ENCODE measurements around the gene KRTAP6-2.

Gene KRTAP6-2, protein sequence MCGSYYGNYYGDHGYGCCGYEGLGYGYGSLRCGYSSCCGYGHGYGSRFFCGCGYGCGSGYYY

DNA sequence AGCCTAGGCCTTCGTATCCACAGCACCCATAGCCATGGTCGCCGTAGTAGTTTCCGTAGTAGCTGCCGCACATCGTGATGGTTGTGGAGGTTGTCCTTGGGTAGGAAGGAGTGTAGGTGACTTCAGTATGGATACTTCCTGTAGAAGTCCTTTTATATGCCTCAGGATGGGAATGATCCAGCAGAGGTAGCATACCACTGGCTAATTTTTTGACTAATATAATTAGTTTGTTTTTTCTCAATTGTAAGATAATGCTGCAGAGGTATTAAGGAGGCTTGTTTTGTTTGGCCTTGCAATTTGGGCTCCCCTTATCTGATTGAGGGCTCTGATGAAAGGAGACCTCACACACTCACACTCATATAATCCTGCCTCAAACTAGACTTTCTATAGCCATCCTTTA is at the start of gene KRTAP6-2:
KRTAP6-2 (minus strand) TSS at position 101 of the 400 bp plus-strand sequence; CDS start at position 73, 28 bp downstream.
- DNase-seq (ENCODE audit: extremely low read depth in 1 of 2, low read depth in 1 of 2), result no peak

DNA sequence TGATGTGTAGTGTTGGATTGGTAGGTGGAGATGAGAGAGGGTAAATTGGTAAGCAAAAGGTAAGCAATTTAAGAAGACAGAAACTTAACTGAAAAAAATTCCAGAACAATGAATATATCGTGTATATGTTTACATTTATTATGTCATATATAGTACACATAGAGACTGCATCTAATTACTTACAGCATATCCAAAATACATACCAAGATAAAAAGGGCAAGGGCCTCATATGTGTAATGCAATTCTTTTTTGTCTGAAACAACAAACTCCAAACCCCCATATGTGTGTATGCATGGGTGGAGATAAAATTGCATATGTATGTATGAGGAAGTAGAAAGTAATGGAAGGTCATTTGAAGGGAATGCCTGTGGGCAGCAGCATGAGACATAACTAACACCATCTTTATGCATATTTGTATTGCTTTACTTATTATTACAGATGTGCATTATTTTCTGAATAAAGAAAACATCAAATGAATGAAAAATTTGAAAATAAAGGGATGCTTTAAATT is 48.3 kb upstream of the KRTAP6-2 start:
- DNase-seq (ENCODE audit: extremely low read depth in 1 of 2, low read depth in 1 of 2), result no peak

DNA sequence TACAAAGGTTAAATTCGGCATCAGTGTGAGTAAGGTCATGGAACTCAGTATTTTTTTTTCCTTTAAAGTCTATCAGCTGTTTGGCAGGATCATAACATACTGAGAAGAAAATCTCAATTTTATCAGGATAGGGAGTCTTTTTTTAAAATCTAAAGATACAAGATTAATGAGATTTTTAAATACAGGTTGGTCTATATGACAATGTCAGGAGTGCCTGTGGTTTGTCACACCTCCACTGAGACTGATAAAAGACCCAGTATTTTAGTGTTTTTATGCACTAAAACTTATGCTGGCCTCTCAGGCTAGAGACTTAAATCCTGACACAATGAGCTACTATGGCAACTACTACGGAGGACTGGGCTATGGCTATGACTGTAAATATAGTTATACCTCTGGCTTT is 43.9 kb upstream of the KRTAP6-2 start, which contains the start of gene KRTAP20-3:
KRTAP20-3 (plus strand) TSS at position 301 of the 400 bp plus-strand sequence.
- no peak for DNase-seq (ENCODE audit: extremely low read depth in 1 of 2, low read depth in 1 of 2)

DNA sequence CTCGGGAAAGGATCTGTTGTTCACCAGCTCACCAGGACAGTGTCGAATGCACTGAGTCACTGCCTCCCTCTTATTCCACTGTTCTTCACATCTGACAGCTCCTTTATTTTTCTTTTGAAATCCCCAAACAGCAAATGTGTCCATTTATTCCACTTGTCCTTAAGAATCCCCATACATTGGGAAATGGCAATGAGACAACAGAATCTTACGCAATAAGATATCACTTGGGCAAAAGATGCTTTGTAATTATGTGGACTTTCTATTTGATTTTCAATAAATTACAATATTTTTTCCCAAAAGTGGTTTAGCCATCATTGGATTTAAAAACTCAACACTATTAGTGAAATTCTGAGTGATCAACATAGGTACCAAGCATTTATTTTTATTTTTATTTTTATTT is 40.0 kb upstream of the KRTAP6-2 start:
- no peak for DNase-seq (ENCODE audit: extremely low read depth in 1 of 2, low read depth in 1 of 2)

DNA sequence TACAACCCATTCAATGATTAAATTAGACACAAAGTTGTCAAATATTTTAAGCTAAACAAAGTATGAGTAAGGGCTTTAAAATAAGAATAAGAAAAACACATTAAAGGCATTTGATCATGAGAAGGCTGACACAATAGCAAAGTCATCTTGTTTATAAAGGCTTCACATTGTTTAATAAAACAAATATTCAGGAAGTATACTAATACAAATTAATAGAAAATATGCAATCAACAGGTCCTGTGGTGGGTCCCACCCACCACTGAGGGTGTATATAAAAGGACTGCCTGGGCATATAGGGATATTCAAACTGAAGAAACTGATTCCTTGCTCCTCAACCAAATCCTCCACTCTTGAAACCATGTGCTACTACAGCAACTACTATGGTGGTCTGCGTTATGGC is 36.2 kb upstream of the KRTAP6-2 start, which contains the start of gene KRTAP20-2:
KRTAP20-2 (plus strand) TSS at position 301 of the 400 bp plus-strand sequence; CDS start at position 359, 58 bp downstream.
- DNase-seq (ENCODE audit: extremely low read depth in 1 of 2, low read depth in 1 of 2), result no peak

DNA sequence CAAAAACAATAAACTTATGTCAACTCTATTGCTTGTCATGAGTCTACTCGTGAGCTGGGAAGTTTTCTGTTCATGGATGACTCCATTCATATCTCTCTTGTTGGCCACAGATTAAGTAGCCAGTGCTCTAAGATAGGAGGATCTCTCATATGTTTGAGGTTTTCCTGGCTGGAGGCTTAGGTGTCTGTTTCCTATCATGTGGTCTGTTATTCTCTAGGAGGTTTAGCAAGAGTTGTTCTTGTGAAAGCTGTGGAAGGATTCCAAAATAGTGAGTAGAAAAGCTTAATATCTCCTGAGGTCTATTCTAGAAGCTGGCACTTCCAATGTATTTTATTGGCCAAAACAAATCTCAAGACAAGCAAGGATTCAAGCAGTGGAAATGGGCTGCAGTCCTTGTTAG is 30.5 kb upstream of the KRTAP6-2 start:
- no peak for DNase-seq (ENCODE audit: extremely low read depth in 1 of 2, low read depth in 1 of 2)

DNA sequence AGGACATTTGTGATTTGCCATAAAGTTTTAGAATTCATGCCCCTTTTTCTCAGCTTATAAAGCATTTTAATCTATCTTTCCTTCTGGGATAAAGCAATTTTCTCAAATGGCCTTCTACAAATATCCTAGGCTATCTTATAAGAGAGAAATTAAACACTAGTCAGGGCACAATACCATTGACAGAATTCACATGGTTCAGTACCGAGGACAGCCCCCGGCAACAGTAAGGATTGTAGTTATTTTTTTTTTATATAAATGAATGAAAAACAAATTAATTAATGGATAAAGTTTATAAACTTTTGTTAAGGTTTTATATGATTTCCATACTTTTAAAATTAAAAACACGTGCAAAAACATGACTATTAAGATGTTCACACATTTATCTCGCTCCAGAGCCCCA is 29.4 kb upstream of the KRTAP6-2 start:
- no peak for DNase-seq (ENCODE audit: extremely low read depth in 1 of 2, low read depth in 1 of 2)

DNA sequence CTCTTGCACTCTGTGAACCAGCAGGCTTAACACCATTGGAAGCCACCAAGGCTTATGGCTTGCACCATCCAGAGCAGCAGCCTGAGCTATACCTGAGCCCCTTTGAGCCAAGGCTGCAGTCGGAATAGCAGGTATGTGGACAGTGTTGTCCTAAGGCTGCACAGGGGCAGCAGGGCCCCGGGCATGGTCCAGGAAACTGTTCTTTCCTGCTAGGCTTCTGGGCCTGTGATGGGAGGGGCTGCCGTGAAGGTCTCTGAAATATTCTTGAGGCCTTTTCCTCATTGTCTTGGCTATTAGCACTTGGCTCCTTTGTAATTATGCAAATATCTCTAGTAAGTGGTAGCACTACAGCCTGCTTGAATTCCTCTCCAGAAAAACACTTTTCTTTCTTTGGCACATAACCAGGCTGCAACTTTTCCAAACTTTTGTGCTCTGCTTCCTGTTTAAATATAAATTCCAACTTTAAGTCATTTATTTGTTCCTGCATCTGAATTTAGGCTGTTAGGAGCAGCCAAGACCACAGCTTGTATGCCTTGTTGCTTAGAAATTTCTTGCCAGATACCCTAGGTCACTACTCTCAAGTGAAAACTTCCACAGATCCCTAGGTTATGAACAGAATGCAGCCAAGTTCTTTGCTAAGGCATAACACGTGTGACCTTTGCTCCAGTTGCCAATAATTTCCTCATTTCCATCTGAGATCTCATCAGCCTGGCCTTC is 26.9 kb upstream of the KRTAP6-2 start:
- DNase-seq (ENCODE audit: extremely low read depth in 1 of 2, low read depth in 1 of 2), result no peak

DNA sequence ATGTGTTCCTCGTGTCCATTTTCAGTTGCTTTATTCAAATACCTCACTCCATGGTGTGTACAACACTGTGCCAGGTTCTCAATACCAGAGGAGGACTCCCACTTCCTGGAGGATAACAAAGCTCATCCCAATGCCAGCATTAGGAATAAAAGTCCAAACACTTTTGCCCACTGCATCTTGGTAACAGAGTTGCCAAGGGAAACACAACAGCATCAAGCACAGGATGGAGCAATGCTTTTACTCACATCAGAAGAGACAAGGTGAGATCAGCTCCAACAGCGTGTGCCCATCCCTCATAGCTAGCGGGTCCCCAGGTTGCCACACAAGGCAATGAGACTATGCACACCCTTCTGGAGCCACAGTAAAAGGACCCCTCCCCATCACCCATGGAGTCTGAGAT is 24.7 kb upstream of the KRTAP6-2 start:
- DNase-seq (ENCODE audit: extremely low read depth in 1 of 2, low read depth in 1 of 2), result no peak

DNA sequence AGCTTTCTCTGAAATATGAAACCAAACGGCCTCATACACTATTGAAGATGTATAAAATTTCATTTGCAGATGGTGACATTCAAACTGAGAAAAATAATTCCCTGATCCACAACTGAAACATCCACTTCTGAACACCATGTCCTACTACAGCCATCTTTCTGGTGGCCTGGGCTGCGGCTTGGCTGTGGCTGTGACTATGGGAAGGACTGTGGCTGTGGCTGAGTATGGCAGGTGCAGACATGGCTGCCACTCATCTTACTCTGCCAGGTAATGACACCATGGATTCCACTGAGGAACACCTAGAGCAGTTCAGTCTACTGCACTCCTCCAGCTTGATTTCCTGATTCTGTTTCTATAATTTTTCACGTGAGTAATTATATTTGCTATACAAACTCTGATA is 21.8 kb upstream of the KRTAP6-2 start, which contains the start of gene KRTAP20-4:
KRTAP20-4 (plus strand) TSS at position 106 of the 400 bp plus-strand sequence.
- DNase-seq (ENCODE audit: extremely low read depth in 1 of 2, low read depth in 1 of 2), result no peak

DNA sequence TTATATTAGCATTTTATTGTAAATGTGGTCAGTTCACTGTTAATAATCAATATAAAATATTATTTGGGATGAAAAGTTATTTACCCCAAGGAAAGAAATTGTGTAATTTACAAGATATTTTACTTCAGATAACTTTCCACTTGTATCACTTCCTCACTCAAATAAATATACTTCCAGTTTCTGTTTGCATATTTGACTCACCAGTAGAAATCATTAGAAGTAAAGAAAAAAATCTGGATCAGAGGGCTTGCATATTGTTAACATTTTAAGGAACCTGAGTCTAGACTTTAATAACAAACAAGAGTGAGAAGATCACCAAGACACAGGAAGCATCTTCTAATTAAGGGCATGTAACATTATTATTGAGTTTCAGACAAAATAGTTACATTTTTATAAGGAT is 21.4 kb upstream of the KRTAP6-2 start:
- DNase-seq (ENCODE audit: extremely low read depth in 1 of 2, low read depth in 1 of 2), result no peak

DNA sequence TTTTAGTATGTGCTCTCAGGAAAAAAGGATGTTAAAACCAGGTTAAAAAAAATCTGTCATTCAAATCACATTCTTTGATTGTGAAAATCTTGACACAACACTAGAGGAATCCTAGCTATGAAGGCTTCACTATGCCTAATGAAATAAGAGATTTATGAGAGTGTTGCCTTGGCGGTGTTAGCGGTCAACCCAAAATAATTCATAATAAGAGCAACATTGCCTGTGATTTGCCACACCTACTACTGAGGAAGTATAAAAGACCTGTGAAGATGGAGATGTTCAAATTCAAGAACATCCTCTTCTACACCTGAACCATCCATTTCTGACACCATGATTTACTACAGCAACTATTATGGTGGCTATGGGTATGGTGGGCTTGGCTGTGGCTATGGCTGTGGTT is 17.4 kb upstream of the KRTAP6-2 start, which contains the start of gene KRTAP20-1:
KRTAP20-1 (plus strand) TSS at position 301 of the 400 bp plus-strand sequence; CDS start at position 331, 30 bp downstream.
- no peak for DNase-seq (ENCODE audit: extremely low read depth in 1 of 2, low read depth in 1 of 2)

DNA sequence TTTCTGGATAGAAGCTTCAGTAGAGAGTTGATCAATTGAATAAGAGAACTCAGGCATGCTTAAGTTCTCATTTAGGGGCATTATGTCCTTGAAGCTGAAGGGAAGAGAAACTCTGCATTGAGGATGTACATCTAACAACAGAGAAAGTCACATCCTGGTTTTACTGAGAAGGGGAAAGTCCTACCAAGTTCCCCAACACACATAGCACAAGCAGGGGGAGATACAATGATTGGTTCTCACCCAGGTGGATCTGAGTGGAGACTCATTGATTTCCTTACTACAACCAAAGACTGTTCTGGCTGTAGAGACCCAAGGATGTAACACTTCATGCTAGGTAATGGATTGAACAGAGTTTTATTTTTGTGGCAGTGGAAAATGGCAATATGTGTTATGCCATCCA is 16.5 kb upstream of the KRTAP6-2 start:
- DNase-seq (ENCODE audit: extremely low read depth in 1 of 2, low read depth in 1 of 2), result no peak

DNA sequence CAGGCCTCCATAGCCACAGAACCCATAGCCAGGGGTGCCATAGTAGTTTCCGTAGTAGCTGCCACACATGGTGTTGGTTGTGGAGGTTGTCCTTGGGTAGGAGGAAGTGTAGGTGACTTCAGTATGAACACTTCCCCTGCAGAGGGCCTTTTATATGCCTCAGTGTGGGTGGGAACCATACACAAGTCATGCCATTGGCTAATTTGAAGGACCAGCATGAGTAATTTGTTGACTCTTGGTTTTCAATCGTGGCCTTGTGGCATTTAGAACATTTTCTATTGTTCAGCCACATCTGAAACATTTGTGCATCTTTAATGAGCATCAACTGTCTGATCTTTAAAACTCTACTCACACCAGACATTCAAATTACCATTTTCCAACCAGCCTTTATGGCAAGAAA is 15.1 kb upstream of the KRTAP6-2 start, which contains the start of gene KRTAP6-1:
KRTAP6-1 (minus strand) TSS at position 95 of the 400 bp plus-strand sequence; CDS start at position 69, 26 bp downstream.
- no peak for DNase-seq (ENCODE audit: extremely low read depth in 1 of 2, low read depth in 1 of 2)

DNA sequence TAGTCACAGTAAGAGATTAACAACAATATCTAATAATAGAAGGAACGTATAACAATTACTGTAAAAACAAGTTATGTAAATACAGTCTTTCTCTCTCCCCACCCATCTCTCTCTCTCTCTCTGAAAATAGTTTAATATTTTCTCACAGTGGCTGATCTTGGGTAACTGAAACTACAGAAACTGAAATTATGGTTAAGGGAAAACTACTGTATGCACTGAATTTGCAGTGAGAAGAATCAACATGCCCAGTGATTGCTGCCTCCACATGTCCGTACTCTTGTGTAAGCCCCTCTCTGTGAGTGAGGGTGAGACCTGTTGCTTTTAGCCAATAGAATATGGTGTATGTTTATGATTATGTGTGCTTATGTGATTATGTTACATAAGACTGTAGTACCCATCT is 13.4 kb upstream of the KRTAP6-2 start:
- DNase-seq (ENCODE audit: extremely low read depth in 1 of 2, low read depth in 1 of 2), result no peak

DNA sequence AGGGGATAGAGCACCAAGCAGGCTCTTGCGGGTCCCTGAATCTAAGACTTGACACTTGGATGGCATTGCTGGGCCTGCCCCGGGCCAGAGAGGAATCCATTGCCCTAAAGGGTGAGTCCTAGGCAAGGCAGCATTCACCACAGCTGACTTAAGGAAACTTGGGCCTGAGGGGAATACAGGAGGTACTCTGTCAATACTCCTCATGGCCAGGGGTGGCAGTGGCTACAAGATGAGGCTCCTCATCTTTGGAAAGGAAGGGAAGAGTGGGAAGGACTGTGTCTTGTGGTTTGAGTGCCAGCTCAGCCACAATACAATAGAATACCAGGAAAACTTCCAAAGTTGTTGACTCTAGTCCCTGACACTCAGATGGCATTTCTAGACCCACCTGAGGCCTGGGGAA is 7.3 kb upstream of the KRTAP6-2 start:
- no peak for DNase-seq (ENCODE audit: extremely low read depth in 1 of 2, low read depth in 1 of 2)

DNA sequence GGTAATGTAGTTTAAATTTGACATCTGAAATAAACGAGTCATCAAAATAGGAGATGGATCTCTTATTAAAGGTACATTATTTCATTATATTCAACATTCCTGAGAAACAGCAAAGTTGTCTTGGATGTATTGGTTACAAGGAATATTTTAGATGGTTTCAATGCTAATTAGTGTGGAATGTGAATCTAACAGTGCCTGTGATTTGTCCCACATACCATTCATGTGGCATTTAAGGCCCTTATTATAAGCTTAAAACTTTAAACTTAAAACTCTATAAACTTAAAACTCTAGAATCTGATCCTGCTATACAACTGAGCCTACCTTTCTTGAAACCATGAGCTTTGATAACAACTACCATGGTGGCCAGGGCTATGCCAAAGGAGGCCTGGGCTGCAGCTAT is 2.1 kb upstream of the KRTAP6-2 start, which contains the start of gene KRTAP22-1:
KRTAP22-1 (plus strand) TSS at position 301 of the 400 bp plus-strand sequence.
- DNase-seq (ENCODE audit: extremely low read depth in 1 of 2, low read depth in 1 of 2), result no peak

DNA sequence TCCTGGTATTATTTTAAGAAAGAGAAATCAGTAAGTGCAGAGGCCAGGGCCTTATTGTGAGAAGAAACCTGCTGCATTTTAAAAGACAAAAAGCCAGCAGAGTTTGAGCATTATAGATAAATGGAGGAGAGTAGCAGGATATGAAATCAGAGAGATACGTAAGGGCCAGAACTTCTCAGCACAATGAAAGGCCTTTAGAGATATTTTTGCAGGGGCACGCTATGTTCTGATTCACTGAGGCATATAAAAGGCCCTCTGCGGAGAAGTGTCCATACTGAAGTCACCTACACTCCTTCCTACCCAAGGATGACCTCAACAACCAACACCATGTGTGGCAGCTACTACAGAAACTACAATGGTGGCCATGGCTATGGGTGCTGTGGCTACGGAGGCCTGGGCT is 6.6 kb downstream of the KRTAP6-2 start, which contains the start of gene KRTAP6-3:
KRTAP6-3 (plus strand) TSS at position 301 of the 400 bp plus-strand sequence; CDS start at position 307, 6 bp downstream.
- DNase-seq (ENCODE audit: extremely low read depth in 1 of 2, low read depth in 1 of 2), result no peak

DNA sequence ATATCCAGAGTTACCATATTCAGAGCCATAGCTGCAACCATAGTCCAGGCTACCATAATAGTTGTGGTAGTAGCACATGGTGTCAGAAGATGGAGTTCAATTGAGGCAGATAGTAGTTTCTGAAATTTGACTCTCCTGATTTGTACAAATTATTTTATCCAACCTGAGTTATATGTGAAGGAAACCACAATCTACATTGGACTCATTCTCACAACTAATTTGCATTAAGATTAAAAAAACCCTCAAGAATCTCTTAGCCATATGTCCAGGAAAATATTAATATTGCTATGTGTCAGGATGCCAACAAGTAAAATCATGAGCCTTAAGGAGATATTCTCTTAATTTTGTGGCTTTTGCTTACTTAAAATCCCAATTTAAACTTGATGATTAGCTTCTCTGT is 8.4 kb downstream of the KRTAP6-2 start, which contains the start of gene KRTAP22-2:
KRTAP22-2 (minus strand) TSS at position 101 of the 400 bp plus-strand sequence.
- no peak for DNase-seq (ENCODE audit: extremely low read depth in 1 of 2, low read depth in 1 of 2)

DNA sequence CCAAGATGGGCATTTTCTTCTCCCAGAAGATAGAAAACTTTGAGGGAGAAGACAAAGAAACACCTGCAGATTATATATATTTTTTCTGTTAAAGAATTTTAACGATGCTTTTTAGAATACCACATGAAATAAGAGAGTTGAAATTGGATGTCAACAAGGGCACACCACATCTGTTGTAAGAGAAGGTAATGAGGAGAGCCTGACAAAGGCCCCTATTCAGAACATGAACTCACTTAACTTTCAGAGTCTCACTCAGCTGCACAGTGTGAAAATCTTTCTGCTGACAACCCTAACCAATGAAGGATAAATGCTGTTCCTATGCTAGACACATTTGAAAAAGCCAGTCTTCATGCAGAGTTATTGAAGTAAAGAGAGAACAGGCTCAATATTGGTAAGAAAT is 15.8 kb downstream of the KRTAP6-2 start:
- no peak for DNase-seq (ENCODE audit: extremely low read depth in 1 of 2, low read depth in 1 of 2)

DNA sequence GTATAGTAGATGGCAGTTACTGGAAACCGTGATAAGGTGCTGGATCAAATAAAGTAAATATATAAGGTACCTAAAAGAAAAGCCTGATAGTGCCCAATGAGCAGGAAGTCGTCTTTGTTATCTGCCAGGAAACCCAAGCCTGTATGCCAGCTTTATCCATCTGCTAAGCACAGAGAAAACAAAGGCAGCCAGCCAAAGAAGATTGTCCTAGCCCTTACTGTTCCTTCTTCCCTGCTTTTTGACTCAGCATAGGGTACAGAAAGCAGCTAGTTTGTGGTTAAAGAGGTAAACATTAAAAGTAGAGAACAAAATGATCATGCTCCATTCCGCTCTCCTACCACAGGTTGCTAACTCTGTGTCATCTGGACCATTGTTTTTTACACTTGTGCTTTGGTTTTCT is 18.6 kb downstream of the KRTAP6-2 start:
- no peak for DNase-seq (ENCODE audit: extremely low read depth in 1 of 2, low read depth in 1 of 2)

DNA sequence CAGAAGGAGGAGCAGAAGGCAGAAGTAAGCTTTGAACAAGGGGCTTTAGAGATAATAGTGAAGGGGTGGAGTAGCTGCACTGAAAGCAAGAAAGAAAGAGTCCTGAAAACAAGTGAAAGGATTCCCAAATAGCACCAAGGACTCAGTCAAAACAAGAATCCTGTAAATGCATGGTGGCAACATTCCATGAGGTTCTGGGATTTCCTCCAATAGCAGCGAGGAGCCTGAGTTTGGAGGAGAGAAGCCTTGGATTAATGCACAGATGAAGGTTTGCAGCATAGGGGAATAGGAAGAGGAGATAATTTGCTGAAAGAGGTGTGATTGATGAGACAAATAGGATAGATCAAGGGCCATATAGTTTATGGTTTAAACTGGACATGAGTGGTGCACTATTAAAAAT is 19.4 kb downstream of the KRTAP6-2 start:
- DNase-seq (ENCODE audit: extremely low read depth in 1 of 2, low read depth in 1 of 2), result no peak
